Activated naive CD4-positive, alpha-beta T cell treated with anti-CD3 and anti-CD28 coated beads for 36 hours (primary cell): Measurements from ENCODE around the gene RGS3. TPM values are rescaled to one million over a fixed set of nuclear protein-coding genes. Genes with fewer than 3 reads are reported as not detected.

Experiments used
- CTCF ChIA-PET: fragments of 350-600 bp; sonication (Branson Sonifier 250); formaldehyde crosslinking; loops from one replicate; lab custom pipeline; 2021; ENCODE audit warnings: antibody characterized with exemption; lab: Charles Lee
- DNase-seq: peaks from one replicate; pipeline ENCODE4 v3.0.0-alpha.2; 2020
- H3K27ac Mint-ChIP-seq: one replicate; pipeline ENCODE4 v1.8.0; 2021; ENCODE audit warnings: mild to moderate bottlenecking, mixed read lengths
- H3K27me3 Mint-ChIP-seq: one replicate; pipeline ENCODE4 v1.8.0; 2021; ENCODE audit warnings: low read depth, mixed read lengths
- H3K36me3 Mint-ChIP-seq: one replicate; pipeline ENCODE4 v1.8.0; 2021; ENCODE audit warnings: low read depth, mixed read lengths
- H3K4me1 Mint-ChIP-seq: one replicate; pipeline ENCODE4 v1.8.0; 2021; ENCODE audit warnings: low read depth, mixed read lengths
- H3K4me3 Mint-ChIP-seq: one replicate; pipeline ENCODE4 v1.8.0; 2021; ENCODE audit warnings: mild to moderate bottlenecking, moderate library complexity, mixed read lengths
- H3K9me3 Mint-ChIP-seq: one replicate; pipeline ENCODE4 v1.8.0; 2021; ENCODE audit warnings: mixed read lengths
- intact Hi-C: fragments of 100-400 bp; cut with micrococcal nuclease; formaldehyde crosslinking; loops from one replicate; pipeline ENCODE4 v1.15.1; 2023
- total RNA-seq, 2 experiments: library from RNA; stranded (reverse); gene quantifications; one replicate each; pipeline ENCODE4 v1.2.3, GENCODE V29; 2021

Gene RGS3
- total RNA-seq, 2 experiments from 2014 or later = 11.9 to 12.6 TPM

DNA sequence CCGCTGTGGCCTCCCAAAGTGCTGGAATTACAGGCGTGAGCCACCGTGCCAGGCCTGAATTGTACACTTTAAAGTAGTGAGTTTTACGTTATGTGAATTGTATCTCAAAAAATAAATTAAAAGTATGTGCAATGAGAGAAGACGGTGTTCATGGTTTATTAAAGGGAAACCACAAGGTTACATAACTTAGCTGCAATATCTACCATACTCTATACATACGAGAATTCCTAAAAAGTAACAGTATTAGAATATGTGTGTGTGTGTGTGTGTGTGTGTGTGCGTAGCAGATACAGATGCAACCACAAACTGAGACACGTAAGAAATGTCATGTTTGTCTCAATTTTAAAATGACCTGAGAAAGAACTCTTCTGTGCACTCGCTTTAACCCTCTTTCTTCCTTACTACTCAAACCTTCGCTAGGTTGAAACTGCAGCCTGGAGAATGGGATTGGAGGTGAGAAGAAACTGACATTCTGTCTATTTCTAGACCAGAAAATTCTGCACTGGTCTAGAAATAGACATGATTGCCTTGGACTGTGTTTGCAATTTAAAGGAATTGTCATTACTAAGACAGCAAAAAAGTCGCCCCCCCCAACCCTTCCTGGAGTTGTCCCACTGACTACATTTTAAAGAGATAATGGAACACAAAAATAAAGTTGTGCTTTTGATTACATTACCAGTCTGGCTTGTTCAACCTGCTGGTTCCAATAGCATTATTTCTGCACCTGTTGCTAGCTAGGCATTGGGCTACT is 167.0 kb downstream of the RGS3 start:
- intact Hi-C loops = no loop called here
- Mint-ChIP-seq H3K27me3 (no peaks in the 10 kb centered on the region), H3K4me3 (no peak overlapping the region), H3K27ac (no peak overlapping the region), H3K4me1 (peaks cover 2% of the 10 kb centered on the region), H3K9me3 (no peaks in the 10 kb centered on the region), H3K36me3 (no peaks in the 10 kb centered on the region)
- CTCF ChIA-PET = no interaction called here
- DNase-seq = no peak

- intact Hi-C loops = no loop called here
- DNase-seq = no peak
- Mint-ChIP-seq H3K9me3 (no peaks in the 10 kb centered on the region), H3K4me1 (peaks cover 2% of the 10 kb centered on the region), H3K4me3 (no peak overlapping the region), H3K27ac (no peak overlapping the region), H3K27me3 (no peaks in the 10 kb centered on the region), H3K36me3 (no peaks in the 10 kb centered on the region)
- CTCF ChIA-PET = no interaction called here
Measured at GRCh38 chr9:113631137-113631765, 167.7 kb downstream of the RGS3 start.

- H3K36me3 Mint-ChIP-seq = no peaks in the 10 kb centered on the region
- H3K27me3 Mint-ChIP-seq = no peaks in the 10 kb centered on the region
- intact Hi-C loops = no loop called here
- no peak overlapping the region for H3K4me3 Mint-ChIP-seq
- peaks cover 2% of the 10 kb centered on the region for H3K4me1 Mint-ChIP-seq
- H3K9me3 Mint-ChIP-seq = no peaks in the 10 kb centered on the region
- no peak overlapping the region for H3K27ac Mint-ChIP-seq
- CTCF ChIA-PET = interaction anchor here (1.1 kb wide), 1 partner anchor 41 kb away, joined by 3 read pairs; no protein-coding TSS in a partner anchor
- no peak for DNase-seq
Measured at GRCh38 chr9:113631871-113632665, 168.5 kb downstream of the RGS3 start.

GRCh38 chr9:113632776-113633590 is 169.5 kb downstream of the RGS3 start:
- intact Hi-C loops = no loop called here
- Mint-ChIP-seq H3K27me3 (no peaks in the 10 kb centered on the region), H3K36me3 (no peaks in the 10 kb centered on the region), H3K27ac (no peak overlapping the region), H3K4me1 (peaks cover 2% of the 10 kb centered on the region), H3K4me3 (no peak overlapping the region), H3K9me3 (no peaks in the 10 kb centered on the region)
- peak; percentile 25 for DNase-seq
- CTCF ChIA-PET = interaction anchor here (0.6 to 1.1 kb wide), 3 partner anchors 22 to 273 kb away, joined by 3 read pairs; no protein-coding TSS in a partner anchor

DNA sequence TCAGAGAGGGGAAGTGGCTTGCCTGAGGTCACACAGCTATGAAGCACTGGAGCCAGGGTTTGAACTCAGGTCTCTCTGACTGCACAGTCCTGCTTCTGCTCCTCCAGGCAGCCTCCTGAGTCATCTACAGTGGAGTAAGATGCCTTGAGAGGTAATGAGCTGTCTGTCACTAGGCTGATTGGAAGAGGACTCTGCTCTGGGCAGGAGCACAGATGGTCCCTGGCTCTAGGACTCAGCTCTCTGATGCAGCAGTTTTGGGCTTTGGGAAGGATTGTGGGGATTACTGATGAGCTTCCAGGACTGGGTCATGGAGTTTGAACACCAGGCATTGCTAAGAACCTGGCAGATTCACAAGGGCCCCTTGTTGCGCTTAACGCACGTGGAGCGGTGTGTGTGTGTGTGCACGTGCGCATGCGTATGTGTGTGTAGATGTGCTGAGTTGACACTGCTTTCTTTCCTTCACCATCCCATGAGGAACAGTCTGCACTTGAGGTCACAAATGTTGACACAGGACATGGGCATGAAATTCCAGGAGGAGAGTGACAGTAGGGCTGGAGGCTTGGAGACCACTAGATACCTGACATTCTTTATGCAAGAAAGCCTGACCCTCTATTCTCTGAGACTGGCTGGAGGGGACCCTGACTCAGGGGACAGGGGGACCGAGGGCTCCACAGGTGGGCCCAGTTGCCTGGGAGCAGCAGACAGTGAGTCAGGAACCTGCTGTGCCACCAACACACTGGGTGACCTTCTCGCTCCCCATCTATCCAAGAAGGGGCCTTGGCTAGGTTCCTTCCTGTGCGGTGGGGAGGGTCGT is 170.5 kb downstream of the RGS3 start:
- peaks cover 2% of the 10 kb centered on the region for H3K4me1 Mint-ChIP-seq
- CTCF ChIA-PET = interaction anchor here (0.6 to 1.0 kb wide), 2 partner anchors 21 to 186 kb away, joined by 3 read pairs; no protein-coding TSS in a partner anchor
- no peaks in the 10 kb centered on the region for H3K27me3 Mint-ChIP-seq
- H3K27ac Mint-ChIP-seq = no peak overlapping the region
- intact Hi-C loops = no loop called here
- no peak for DNase-seq
- no peaks in the 10 kb centered on the region for H3K36me3 Mint-ChIP-seq
- H3K4me3 Mint-ChIP-seq = no peak overlapping the region
- H3K9me3 Mint-ChIP-seq = no peaks in the 10 kb centered on the region

DNA sequence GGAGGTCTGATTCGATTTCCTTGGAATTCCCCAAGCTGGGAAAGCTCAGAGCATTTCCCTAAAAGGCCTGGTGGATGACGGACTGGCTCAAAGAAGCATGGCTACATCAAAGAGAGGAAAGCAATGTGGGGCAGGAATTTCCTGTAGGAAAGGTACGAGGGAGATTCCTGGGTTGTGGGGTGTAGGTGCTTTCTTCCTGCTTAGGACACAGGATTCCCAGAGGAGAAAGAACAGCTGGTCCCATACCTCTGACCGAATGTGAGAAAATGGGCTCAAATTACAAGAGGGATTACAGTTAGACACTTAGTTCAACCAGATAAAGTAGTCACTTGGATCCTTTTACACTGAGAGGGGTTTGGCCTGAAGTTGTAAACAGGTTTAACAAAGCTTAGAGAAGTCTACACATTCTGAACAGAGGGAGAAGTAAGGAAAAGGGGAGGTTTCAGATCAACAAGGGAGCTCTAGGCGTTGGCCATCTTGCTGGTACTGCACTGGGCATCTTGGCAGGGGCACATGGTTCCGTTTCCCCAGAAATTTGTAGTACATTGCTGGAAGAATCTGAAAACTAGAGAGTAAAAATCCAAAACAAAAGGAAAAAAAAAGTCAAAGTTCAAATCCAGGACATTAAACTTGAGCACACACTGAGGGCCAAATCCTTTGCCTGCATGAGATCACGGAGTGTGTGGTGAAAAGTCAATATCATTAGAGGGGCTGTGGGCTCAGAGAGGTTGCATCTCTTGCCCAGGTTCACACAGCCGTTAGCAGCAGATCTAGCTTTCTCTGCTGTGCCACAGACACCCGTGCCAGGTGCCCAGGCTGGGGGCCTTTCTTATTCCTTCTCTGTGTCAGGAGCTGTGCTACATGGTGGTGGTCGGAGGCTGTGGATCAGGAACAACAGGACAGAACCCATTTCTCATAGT is 171.3 kb downstream of the RGS3 start:
- H3K27me3 Mint-ChIP-seq = no peaks in the 10 kb centered on the region
- H3K36me3 Mint-ChIP-seq = no peaks in the 10 kb centered on the region
- H3K4me3 Mint-ChIP-seq = no peak overlapping the region
- peaks cover 2% of the 10 kb centered on the region for H3K4me1 Mint-ChIP-seq
- H3K27ac Mint-ChIP-seq = no peak overlapping the region
- intact Hi-C loops = no loop called here
- CTCF ChIA-PET = interaction anchor here (0.6 to 1.0 kb wide), 2 partner anchors 43 to 186 kb away, joined by 3 read pairs; no protein-coding TSS in a partner anchor
- DNase-seq = no peak
- H3K9me3 Mint-ChIP-seq = no peaks in the 10 kb centered on the region

DNA sequence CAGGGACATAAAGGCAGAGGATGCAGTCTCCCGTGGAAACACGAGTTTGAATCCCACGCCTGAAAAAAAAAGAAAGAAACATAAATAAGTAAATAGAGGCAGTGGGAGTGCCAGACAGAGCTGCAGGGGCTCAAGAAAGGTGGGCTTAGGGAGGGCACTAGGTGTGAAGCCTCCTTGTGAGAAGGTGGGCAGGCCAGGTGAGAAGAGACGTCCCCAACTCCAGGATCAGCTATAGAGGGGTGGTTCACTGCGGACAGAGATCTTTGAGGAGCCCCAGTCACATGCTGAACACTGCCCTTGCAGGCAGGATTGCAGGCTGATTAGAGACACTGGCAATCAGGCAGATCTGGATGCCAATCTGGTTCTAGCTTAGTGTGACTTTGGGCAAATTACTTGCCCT is 172.1 kb downstream of the RGS3 start:
- Mint-ChIP-seq H3K9me3 (no peaks in the 10 kb centered on the region), H3K27me3 (no peaks in the 10 kb centered on the region), H3K4me1 (peaks cover 2% of the 10 kb centered on the region), H3K4me3 (no peak overlapping the region), H3K27ac (no peak overlapping the region), H3K36me3 (no peaks in the 10 kb centered on the region)
- intact Hi-C loops = no loop called here
- DNase-seq = no peak
- CTCF ChIA-PET = interaction anchor here (0.6 to 1.0 kb wide), 2 partner anchors 44 to 152 kb away, joined by 3 read pairs; no protein-coding TSS in a partner anchor

- CTCF ChIA-PET = interaction anchor here (0.6 to 1.0 kb wide), 2 partner anchors 45 to 152 kb away, joined by 3 read pairs; no protein-coding TSS in a partner anchor
- no peaks in the 10 kb centered on the region for H3K9me3 Mint-ChIP-seq
- no peaks in the 10 kb centered on the region for H3K27me3 Mint-ChIP-seq
- intact Hi-C loops = no loop called here
- H3K27ac Mint-ChIP-seq = no peak overlapping the region
- H3K36me3 Mint-ChIP-seq = no peaks in the 10 kb centered on the region
- H3K4me1 Mint-ChIP-seq = peaks cover 2% of the 10 kb centered on the region
- no peak overlapping the region for H3K4me3 Mint-ChIP-seq
- no peak for DNase-seq
Measured at GRCh38 chr9:113636165-113636564, 172.6 kb downstream of the RGS3 start.

GRCh38 chr9:113636693-113637092 is 173.2 kb downstream of the RGS3 start:
- Mint-ChIP-seq H3K27me3 (no peaks in the 10 kb centered on the region), H3K4me1 (peaks cover 2% of the 10 kb centered on the region), H3K36me3 (no peaks in the 10 kb centered on the region), H3K9me3 (no peaks in the 10 kb centered on the region), H3K4me3 (no peak overlapping the region), H3K27ac (no peak overlapping the region)
- DNase-seq = no peak
- intact Hi-C loops = no loop called here
- CTCF ChIA-PET = no interaction called here

- no peak overlapping the region for H3K4me3 Mint-ChIP-seq
- no peak overlapping the region for H3K27ac Mint-ChIP-seq
- H3K4me1 Mint-ChIP-seq = no peaks in the 10 kb centered on the region
- no peak for DNase-seq
- no peaks in the 10 kb centered on the region for H3K9me3 Mint-ChIP-seq
- H3K36me3 Mint-ChIP-seq = no peaks in the 10 kb centered on the region
- CTCF ChIA-PET = interaction anchor here (0.6 to 1.3 kb wide), 5 partner anchors 11 to 93 kb away, joined by 3 to 7 read pairs (median 3); no protein-coding TSS in a partner anchor
- intact Hi-C loops = no loop called here
- peaks cover 2% of the 10 kb centered on the region for H3K27me3 Mint-ChIP-seq
Measured at GRCh38 chr9:113638490-113638889, 175.0 kb downstream of the RGS3 start.
